Prostate gland (tissue), 2 donors: ENCODE data around the gene COMMD10. TPM values are rescaled to one million over a fixed set of nuclear protein-coding genes. Genes with fewer than 3 reads are reported as not detected.

ENCODE experiments used
- DNase-seq: peaks from one replicate; pipeline ENCODE4 v3.0.0-alpha.2; 2019; ENCODE audit warnings: low spot score
- H3K27ac ChIP-seq, 2 donors: fragments of 200-600 bp; sonication (generic); 2 replicates each; pipeline ENCODE4 v1.5.1; 2017 to 2019
- H3K27me3 ChIP-seq: fragments of 200-600 bp; sonication (generic); replicated peaks from 2 replicates; pipeline ENCODE4 v1.5.1; 2019; ENCODE audit not compliant: insufficient read depth
- H3K36me3 ChIP-seq, 2 donors: fragments of 200-600 bp; sonication (generic); 1 replicate in 1 of 2; 2 replicates in 1 of 2; pipeline versions ENCODE4 v1.5.1 to v1.8.1; 2017 to 2019
- H3K4me1 ChIP-seq: fragments of 200-600 bp; sonication (generic); replicated peaks from 2 replicates; pipeline ENCODE4 v1.5.1; 2019
- H3K4me3 ChIP-seq, 2 donors: fragments of 200-600 bp; sonication (generic); 2 replicates each; pipeline ENCODE4 v1.5.1; 2017 to 2019
- H3K9me3 ChIP-seq: fragments of 200-600 bp; sonication (generic); 2 replicates; pipeline ENCODE4 v1.5.1; 2017
- CTCF ChIP-seq, 4 experiments: fragments of 200-600 bp in 2 of 4; fragments of 450-650 bp in 2 of 4; sonication (generic) in 2 of 4; IDR thresholded peaks; 1 replicate in 3 of 4; 2 replicates in 1 of 4; pipeline ENCODE4 v1.5.1; 2016 to 2019; ENCODE audit warnings: antibody characterized with exemption in 4 of 4, mild to moderate bottlenecking in 2 of 4, moderate library complexity in 2 of 4
- POLR2A ChIP-seq: fragments of 450-650 bp; IDR thresholded peaks from one replicate; pipeline ENCODE4 v1.6.1; 2016; ENCODE audit warnings: antibody characterized with exemption, mild to moderate bottlenecking
- POLR2AphosphoS5 ChIP-seq: sonication (generic); formaldehyde crosslinking; IDR thresholded peaks from one replicate; pipeline ENCODE4 v1.6.1; 2017; ENCODE audit warnings: antibody characterized with exemption
- WGBS: methylation state at CpG from one replicate; pipeline ENCODE4 v1.1.5; 2018; 5-methylcytosine and 5-hydroxymethylcytosine counted together
- intact Hi-C: fragments of 100-400 bp; cut with DNase I; formaldehyde crosslinking; loops from one replicate; pipeline ENCODE4 v1.14.2; 2022
- total RNA-seq, 2 donors: library from RNA; depleted of rRNA; stranded (reverse); fragments of >200 nt; gene quantifications; one replicate each; pipeline ENCODE4 v1.1.0, GENCODE V29; 2016

Gene COMMD10
- total RNA-seq, 2 donors from 2014 or later: 26.6 to 27.9 TPM

DNA sequence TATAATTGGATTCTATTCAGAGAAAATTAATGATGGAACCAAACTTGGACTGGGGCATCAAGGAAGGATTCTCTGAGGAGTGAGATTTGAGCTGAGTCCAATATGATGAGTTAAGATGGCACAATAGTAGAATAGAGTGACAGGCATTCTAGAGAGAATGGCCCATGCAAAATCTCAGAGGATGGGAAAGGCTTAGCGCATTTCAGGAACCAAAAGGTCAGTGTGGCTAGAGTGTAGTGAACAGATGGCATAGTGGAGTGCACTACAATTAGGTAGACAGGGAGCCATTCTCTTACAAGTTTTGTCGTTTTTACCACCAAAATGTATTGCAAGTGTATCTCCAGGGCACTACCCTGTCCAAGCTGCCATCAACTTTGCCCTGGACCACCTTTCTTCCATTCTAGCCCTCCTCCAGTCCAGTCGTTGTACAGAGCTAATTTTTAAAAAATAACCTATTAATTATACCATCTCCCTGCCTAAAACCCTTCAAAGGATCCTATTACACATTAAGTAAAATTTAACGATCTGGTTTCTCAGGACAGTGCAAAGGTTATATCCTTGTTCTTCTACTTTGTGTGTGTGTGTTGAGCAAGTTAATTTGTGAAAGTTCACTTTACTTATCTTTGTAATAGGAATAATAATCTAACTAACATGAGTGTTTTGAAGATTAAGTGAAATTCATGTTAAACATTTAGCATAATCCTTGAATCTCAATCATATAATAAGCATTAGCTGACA is 211.7 kb downstream of the COMMD10 start:
- DNase-seq: no peak
- no peak overlapping the region for H3K4me3 ChIP-seq

GRCh38 chr5:116297296-116297814 is 212.5 kb downstream of the COMMD10 start:
- whole genome bisulfite sequencing: 81% methylated on average over 5 of the region's 5 CpGs
- DNase-seq: no peak
- Histone ChIP-seq H3K36me3 (no peaks in the 10 kb centered on the region), H3K9me3 (no peaks in the 10 kb centered on the region), H3K4me1 (no peaks in the 10 kb centered on the region), H3K27me3 (no peaks in the 10 kb centered on the region), H3K4me3 (no peak overlapping the region), H3K27ac (no peak overlapping the region)
- TF ChIP-seq POLR2A: no peak
- TF ChIP-seq POLR2AphosphoS5: no peak
- no peak for TF ChIP-seq CTCF (IDR thresholded peaks at IDR 0.05)
- intact Hi-C loops: no loop called here

More for the DNA sequence above, 211.7 kb downstream of the COMMD10 start:
- TF ChIP-seq POLR2A (no peak), CTCF (IDR thresholded peaks at IDR 0.05) (no peak), POLR2AphosphoS5 (no peak)
- intact Hi-C loops: no loop called here
- no peaks in the 10 kb centered on the region for H3K9me3 ChIP-seq
- no peaks in the 10 kb centered on the region for H3K4me1 ChIP-seq
- no peaks in the 10 kb centered on the region for H3K36me3 ChIP-seq
- no peaks in the 10 kb centered on the region for H3K27me3 ChIP-seq
- no peak overlapping the region for H3K27ac ChIP-seq
- WGBS: 68% methylated on average over 4 of the region's 4 CpGs

GRCh38 chr5:116299746-116300640 is 215.2 kb downstream of the COMMD10 start:
- intact Hi-C loops: no loop called here
- no peaks in the 10 kb centered on the region for H3K36me3 ChIP-seq
- H3K4me1 ChIP-seq: no peaks in the 10 kb centered on the region
- DNase-seq: no peak
- 68% methylated on average over 2 of the region's 2 CpGs for WGBS
- TF ChIP-seq CTCF (IDR thresholded peaks at IDR 0.05): no peak
- no peak for TF ChIP-seq POLR2A
- TF ChIP-seq POLR2AphosphoS5: no peak
- no peak overlapping the region for H3K27ac ChIP-seq
- H3K27me3 ChIP-seq: no peaks in the 10 kb centered on the region
- H3K9me3 ChIP-seq: no peaks in the 10 kb centered on the region
- H3K4me3 ChIP-seq: no peak overlapping the region

- no peak overlapping the region for H3K27ac ChIP-seq
- WGBS: 92% methylated on average over 1 of the region's 1 CpG
- DNase-seq: no peak
- no peak overlapping the region for H3K4me3 ChIP-seq
- H3K4me1 ChIP-seq: no peaks in the 10 kb centered on the region
- H3K27me3 ChIP-seq: no peaks in the 10 kb centered on the region
- no peaks in the 10 kb centered on the region for H3K9me3 ChIP-seq
- H3K36me3 ChIP-seq: no peaks in the 10 kb centered on the region
- TF ChIP-seq POLR2AphosphoS5: no peak
- TF ChIP-seq CTCF (IDR thresholded peaks at IDR 0.05): no peak
- intact Hi-C loops: no loop called here
Observed at GRCh38 chr5:116301110-116301509, 216.3 kb downstream of the COMMD10 start.
